ENCODE data around the gene FNIP1. TPM values are rescaled to one million over a fixed set of nuclear protein-coding genes. Genes with fewer than 3 reads are reported as not detected.

Gene FNIP1
- total RNA-seq, 2 experiments from 2014 or later: 27.8 to 28.7 TPM

DNA sequence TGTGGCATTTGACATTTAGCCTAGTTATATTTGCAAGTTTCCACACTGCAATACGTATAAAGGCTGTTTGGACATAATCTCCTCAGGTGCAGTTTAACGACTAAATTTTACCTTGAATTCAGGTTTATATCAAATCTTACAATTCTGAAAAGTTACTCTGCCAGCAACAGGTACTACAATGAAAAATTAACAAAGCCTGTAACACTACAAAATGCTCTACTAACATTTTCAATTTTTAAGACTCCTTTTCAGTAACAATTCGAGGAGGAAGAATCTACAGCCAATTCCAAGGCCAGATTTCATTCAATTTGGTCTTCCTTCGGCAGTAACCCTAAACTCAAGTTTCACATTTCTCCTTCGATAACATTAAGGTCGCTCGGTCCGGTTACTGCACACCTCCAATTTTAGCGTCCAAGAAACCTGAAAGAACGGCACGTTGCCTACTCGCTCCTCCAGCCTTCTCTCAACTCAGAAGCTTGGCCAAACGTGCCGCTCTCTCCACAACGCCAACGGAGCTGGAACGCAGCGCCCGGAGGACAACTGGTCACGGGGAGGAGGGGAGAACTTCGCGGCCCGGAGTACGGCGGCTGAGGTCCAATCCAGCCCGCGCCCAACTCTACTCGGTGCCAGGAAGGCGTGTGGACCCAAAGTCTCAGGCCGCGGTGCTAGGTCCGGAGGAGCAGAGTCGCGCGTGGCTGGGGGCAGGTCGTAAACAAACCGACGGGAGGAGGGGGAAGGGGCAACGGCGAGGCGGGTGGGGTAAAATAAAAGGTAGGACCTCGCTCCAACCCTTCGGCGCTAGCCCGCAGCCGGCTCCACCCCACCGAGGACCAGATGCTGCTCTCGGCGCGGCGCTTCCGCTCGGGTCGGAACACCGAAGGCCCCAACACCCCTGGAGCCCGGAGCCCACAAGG, 681 bp downstream of the FNIP1 start:
- ChIA-PET CTCF (interaction anchor here (0.6 to 3.8 kb wide), 4 partner anchors 158 to 211 kb away, joined by 3 to 22 read pairs (median 6); no protein-coding TSS in a partner anchor), POLR2A (interaction anchor here (0.9 to 2.4 kb wide), 19 partner anchors 8 to 308 kb away, joined by 3 to 22 read pairs (median 4); no protein-coding TSS in a partner anchor)
- peak; percentile 46 for DNase-seq
- peak overlapping the region; percentile 83 for H3K27ac Mint-ChIP-seq
- no peaks in the 10 kb centered on the region for H3K9me3 Mint-ChIP-seq
- H3K4me1 Mint-ChIP-seq: peaks cover 27% of the 10 kb centered on the region
- H3K4me3 Mint-ChIP-seq: peak overlapping the region; percentile 87
- peaks cover 2% of the 10 kb centered on the region for H3K27me3 Mint-ChIP-seq
- H3K36me3 Mint-ChIP-seq (ENCODE audit: low read depth): peaks cover 36% of the 10 kb centered on the region

DNA sequence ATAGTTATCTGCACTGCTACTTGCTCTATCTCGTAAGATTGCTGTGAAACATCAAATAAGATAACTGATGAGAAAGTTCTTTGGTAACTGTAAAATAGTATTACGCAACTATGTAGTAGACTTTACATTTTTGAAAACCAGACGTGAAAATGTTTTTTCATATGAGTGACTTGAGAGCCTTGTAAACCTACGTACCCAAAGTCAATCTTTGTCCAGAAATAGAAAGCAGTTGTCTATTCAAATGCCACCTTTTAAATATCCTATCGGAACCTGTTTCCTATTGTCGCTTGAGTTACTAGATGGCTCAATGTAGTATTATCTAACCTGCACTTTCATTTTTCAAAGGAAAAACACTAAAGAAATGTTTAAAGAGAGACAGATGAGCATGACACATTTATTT, 1.6 kb downstream of the FNIP1 start:
- Mint-ChIP-seq H3K27me3 (no peaks in the 10 kb centered on the region), H3K4me1 (peaks cover 31% of the 10 kb centered on the region), H3K4me3 (peak overlapping the region; percentile 87), H3K27ac (peak overlapping the region; percentile 7), H3K9me3 (no peaks in the 10 kb centered on the region), H3K36me3 (ENCODE audit: low read depth) (peaks cover 45% of the 10 kb centered on the region)
- POLR2A ChIA-PET: no interaction called here
- DNase-seq: no peak
- CTCF ChIA-PET: no interaction called here

DNA sequence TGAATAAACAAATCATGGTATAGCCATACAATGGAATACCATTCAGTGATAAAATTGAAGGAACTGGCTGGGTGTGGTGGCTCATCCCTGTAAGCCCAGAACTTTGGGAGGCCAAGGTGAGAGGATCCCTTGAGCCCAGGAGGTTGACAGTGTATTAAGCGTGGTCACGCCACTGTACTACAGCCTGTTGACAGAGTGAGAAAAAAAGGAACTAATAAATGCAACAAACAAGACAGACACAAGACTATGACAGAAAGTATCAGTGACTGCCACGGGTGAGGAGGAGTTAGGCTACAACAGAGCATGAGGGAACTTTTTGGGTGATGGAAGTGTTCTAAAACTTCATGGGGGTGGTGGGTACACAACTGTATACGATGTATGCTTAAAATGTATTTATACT, 2.2 kb downstream of the FNIP1 start:
- ChIA-PET POLR2A (no interaction called here), CTCF (interaction anchor here (0.6 kb wide), 1 partner anchor 205 kb away, joined by 3 read pairs; no protein-coding TSS in a partner anchor)
- Mint-ChIP-seq H3K9me3 (no peaks in the 10 kb centered on the region), H3K36me3 (ENCODE audit: low read depth) (peaks cover 48% of the 10 kb centered on the region), H3K27ac (peak overlapping the region; percentile 4), H3K4me1 (peaks cover 34% of the 10 kb centered on the region), H3K27me3 (no peaks in the 10 kb centered on the region), H3K4me3 (no peak overlapping the region)
- DNase-seq: no peak

DNA sequence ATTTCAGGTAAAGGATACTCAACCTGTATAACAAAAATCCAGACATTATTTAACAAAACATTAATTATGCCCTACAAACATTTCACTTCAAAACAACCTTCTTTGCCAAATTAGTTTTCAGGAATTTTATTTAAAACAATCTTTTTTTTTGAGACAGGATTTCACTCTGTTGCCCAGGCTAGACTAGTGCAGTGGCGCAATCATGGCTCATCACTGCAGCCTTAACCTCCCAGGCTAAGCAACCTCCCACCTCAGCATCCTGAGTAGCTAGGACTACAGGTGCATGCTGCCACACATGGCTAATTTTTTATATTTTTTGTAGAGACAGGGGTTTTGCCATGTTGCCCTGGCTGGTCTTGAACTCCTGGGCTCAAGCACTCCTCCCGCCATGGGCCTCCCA, 3.9 kb downstream of the FNIP1 start:
- Mint-ChIP-seq H3K27me3 (no peaks in the 10 kb centered on the region), H3K36me3 (ENCODE audit: low read depth) (peaks cover 56% of the 10 kb centered on the region), H3K4me1 (peaks cover 36% of the 10 kb centered on the region), H3K9me3 (peaks cover 2% of the 10 kb centered on the region), H3K4me3 (no peak overlapping the region), H3K27ac (no peak overlapping the region)
- DNase-seq: no peak
- ChIA-PET POLR2A (no interaction called here), CTCF (interaction anchor here (0.6 kb wide), 1 partner anchor 277 kb away, joined by 6 read pairs; no protein-coding TSS in a partner anchor)

DNA sequence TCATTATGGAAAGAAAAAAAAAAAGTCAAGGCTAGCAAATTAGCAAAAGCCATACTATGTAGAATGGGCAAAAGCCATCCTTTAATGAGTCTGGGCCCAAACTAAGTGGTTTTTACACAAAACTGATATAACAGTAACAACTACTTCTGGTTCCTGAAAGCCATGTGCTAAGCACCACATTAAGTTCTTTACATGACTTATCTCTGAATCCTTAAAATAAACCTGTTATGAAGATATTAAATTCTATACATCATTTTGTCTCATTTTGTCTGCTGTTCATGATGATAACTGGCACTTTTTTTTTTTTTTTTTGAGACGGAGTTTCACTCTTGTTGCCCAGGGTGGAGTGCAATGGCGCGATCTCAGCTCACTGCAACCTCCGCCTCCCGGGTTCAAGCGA, 5.0 kb downstream of the FNIP1 start:
- no peak for DNase-seq
- ChIA-PET POLR2A (no interaction called here), CTCF (interaction anchor here (0.7 kb wide), 1 partner anchor 216 kb away, joined by 3 read pairs; no protein-coding TSS in a partner anchor)
- no peaks in the 10 kb centered on the region for H3K27me3 Mint-ChIP-seq
- H3K9me3 Mint-ChIP-seq: peaks cover 2% of the 10 kb centered on the region
- peaks cover 60% of the 10 kb centered on the region for H3K36me3 Mint-ChIP-seq (ENCODE audit: low read depth)
- no peak overlapping the region for H3K27ac Mint-ChIP-seq
- peaks cover 38% of the 10 kb centered on the region for H3K4me1 Mint-ChIP-seq
- H3K4me3 Mint-ChIP-seq: no peak overlapping the region

DNA sequence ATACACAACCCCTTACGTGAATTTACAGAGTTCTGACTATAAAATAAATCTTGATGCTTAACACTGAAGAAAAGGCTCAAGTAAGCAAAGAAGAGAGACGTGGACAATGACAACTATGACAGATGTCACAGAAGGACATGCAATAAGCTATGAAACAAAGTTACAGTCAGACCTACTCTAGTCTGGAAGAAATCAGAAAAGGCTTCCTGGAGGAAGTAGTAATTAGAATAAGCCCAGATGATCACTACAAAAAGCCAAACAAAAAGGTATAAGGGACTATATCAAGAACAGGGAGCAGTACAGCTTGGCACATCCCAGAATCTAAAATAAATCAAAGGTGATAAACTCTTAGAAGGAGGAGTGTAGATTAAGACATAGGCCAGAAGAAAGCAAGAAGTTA, 6.3 kb downstream of the FNIP1 start:
- peaks cover 55% of the 10 kb centered on the region for H3K36me3 Mint-ChIP-seq (ENCODE audit: low read depth)
- POLR2A ChIA-PET: interaction anchor here (1.2 kb wide), 1 partner anchor 155 kb away, joined by 3 read pairs; the partner anchor contains the start of gene RAPGEF6

DNA sequence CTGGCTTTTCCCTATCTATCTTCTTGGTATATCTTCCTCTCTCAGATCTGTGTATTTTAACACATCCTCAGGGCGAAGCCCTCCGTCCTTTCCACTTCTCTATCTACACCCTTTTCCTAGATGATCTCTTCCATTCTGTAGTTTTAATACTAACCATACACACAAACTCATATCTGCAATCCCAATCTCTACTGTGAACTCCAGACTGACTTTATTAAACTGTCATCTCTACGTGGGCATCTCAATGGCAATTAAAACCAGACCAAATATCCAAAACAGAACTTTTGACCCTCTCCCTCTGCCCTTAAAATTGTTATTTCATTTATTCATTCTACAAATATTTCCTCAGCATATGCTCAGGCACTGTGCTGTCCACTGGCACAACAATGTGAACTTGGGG, 7.1 kb downstream of the FNIP1 start:
- peaks cover 28% of the 10 kb centered on the region for H3K4me1 Mint-ChIP-seq

More for the DNA sequence above, 6.3 kb downstream of the FNIP1 start:
- no peak for DNase-seq
- Mint-ChIP-seq H3K4me3 (no peak overlapping the region), H3K27ac (no peak overlapping the region), H3K4me1 (peaks cover 36% of the 10 kb centered on the region), H3K9me3 (peaks cover 2% of the 10 kb centered on the region), H3K27me3 (no peaks in the 10 kb centered on the region)
- CTCF ChIA-PET: interaction anchor here (0.7 to 1.9 kb wide), 2 partner anchors 20 to 201 kb away, joined by 3 to 4 read pairs; no protein-coding TSS in a partner anchor

DNA sequence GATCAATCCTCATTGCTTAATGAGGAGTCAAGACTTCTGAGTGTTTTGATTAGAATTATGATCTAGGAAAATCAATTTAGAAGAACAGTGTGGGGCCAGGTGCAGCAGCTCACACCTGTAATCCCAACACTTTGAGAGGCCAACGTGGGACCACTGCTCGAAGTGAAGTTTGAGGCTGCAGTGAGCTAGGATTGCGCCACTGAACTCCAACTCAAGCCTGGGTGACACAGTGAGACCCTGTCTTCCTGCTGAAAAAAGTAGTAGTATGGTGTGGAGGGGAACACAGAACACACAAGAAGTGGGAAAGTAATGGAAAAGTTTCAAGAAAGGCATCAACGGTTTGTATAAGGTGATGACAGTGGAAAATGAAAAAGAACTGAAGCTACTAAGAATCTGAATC, 9.1 kb downstream of the FNIP1 start:
- DNase-seq: no peak
- Mint-ChIP-seq H3K9me3 (peaks cover 2% of the 10 kb centered on the region), H3K27ac (no peak overlapping the region), H3K36me3 (ENCODE audit: low read depth) (peaks cover 41% of the 10 kb centered on the region), H3K27me3 (no peaks in the 10 kb centered on the region), H3K4me3 (no peak overlapping the region), H3K4me1 (peaks cover 19% of the 10 kb centered on the region)
- CTCF ChIA-PET: interaction anchor here (1.5 kb wide), 1 partner anchor 198 kb away, joined by 4 read pairs; no protein-coding TSS in a partner anchor
- POLR2A ChIA-PET: interaction anchor here (1.4 kb wide), 1 partner anchor 9 kb away, joined by 6 read pairs; the partner anchor contains the start of gene FNIP1

More for the DNA sequence above, 7.1 kb downstream of the FNIP1 start:
- ChIA-PET POLR2A (interaction anchor here (1.2 kb wide), 1 partner anchor 154 kb away, joined by 3 read pairs; the partner anchor contains the start of gene RAPGEF6), CTCF (interaction anchor here (0.7 to 1.9 kb wide), 3 partner anchors 21 to 272 kb away, joined by 3 to 4 read pairs (median 3); no protein-coding TSS in a partner anchor)
- Mint-ChIP-seq H3K9me3 (peaks cover 2% of the 10 kb centered on the region), H3K36me3 (ENCODE audit: low read depth) (peaks cover 48% of the 10 kb centered on the region), H3K27me3 (no peaks in the 10 kb centered on the region), H3K27ac (no peak overlapping the region), H3K4me3 (no peak overlapping the region)
- DNase-seq: no peak

DNA sequence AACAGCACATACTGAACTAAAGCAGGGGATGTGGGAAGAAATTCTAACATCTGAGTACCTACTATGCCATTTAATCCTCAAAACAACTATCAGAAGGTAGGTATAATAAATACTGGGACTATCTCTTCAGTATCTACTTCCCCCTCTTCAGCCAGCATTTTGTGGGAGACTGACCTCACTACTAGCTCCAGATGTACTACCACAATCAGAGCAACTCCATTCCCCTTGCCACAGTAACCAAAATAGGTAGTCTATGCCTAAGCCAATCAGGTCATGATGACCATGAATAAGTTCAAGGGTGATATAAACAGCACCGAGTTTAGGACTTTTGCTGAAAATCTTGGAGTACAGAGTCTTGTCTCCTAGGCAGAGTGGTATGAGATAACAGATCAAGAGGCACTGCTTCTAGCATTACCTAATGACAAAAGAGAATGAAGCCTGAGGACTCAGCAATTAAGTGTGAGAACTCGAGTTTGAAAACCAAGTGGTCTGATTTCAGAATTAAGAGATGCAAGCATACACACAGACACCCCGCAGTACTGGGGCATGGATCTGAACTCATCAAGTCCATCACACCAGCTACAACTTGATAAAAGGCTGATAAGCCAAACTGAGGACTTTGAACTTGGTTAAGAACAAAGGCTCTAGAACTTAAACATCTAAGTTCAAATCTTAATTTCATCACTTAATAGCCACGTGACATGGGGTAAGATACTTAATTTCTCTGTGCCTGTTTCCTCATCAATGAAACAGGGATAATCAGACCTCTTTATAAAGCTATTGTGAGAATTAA, 9.7 kb downstream of the FNIP1 start:
- no peak for DNase-seq
- Mint-ChIP-seq H3K4me1 (peaks cover 17% of the 10 kb centered on the region), H3K27ac (no peak overlapping the region), H3K27me3 (no peaks in the 10 kb centered on the region), H3K4me3 (no peak overlapping the region), H3K36me3 (ENCODE audit: low read depth) (peaks cover 38% of the 10 kb centered on the region), H3K9me3 (peaks cover 2% of the 10 kb centered on the region)
- POLR2A ChIA-PET: interaction anchor here (1.4 kb wide), 1 partner anchor 10 kb away, joined by 6 read pairs; the partner anchor contains the start of gene FNIP1
- CTCF ChIA-PET: interaction anchor here (0.6 to 1.5 kb wide), 2 partner anchors 197 to 264 kb away, joined by 3 to 4 read pairs; no protein-coding TSS in a partner anchor

DNA sequence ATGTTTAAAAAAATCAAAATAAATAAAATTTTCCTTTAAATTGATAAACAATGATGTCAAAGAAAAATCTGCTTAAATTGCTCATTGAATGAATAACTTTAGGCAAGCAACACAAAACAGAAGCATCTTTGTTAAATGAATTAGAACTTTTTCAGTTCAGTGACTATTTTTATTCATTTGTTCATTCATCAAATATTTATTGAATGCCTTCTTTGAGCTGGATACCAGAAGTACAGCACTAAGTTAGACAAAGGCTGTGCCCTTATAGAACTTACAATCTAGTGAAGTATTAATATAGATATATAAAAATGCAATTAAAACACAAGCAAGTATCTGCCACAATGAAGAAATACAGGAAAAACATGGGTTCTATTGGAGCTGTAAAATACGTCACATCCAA, 10.8 kb downstream of the FNIP1 start:
- no peaks in the 10 kb centered on the region for H3K27me3 Mint-ChIP-seq
- no peak overlapping the region for H3K4me3 Mint-ChIP-seq
- no peak for DNase-seq
- H3K9me3 Mint-ChIP-seq: peaks cover 2% of the 10 kb centered on the region
- H3K4me1 Mint-ChIP-seq: peaks cover 17% of the 10 kb centered on the region
- CTCF ChIA-PET: no interaction called here
- POLR2A ChIA-PET: no interaction called here
- H3K36me3 Mint-ChIP-seq (ENCODE audit: low read depth): peaks cover 39% of the 10 kb centered on the region
- no peak overlapping the region for H3K27ac Mint-ChIP-seq

DNA sequence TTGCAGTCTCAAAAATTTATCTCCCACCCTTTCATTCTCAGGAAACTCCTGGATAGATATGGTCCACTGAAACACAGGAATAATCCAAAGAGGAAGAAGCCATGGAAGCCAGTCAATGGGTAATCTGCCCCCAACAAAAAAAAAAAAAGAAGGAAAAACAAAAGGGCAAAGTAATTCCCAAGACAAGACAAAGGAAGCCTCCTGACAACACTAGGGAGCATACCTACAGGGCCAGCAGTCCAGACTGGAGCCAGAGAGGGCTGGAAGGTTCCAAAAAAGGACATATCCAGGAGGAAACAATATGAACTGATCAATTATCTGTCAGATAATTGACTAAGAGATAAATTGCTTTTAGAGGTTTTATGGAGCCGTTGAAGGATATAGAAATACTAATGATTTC, 12.9 kb downstream of the FNIP1 start:
- Mint-ChIP-seq H3K4me1 (peaks cover 10% of the 10 kb centered on the region), H3K4me3 (no peak overlapping the region), H3K9me3 (peaks cover 2% of the 10 kb centered on the region), H3K27ac (no peak overlapping the region), H3K36me3 (ENCODE audit: low read depth) (peaks cover 30% of the 10 kb centered on the region), H3K27me3 (no peaks in the 10 kb centered on the region)
- POLR2A ChIA-PET: no interaction called here
- CTCF ChIA-PET: no interaction called here
- DNase-seq: no peak

DNA sequence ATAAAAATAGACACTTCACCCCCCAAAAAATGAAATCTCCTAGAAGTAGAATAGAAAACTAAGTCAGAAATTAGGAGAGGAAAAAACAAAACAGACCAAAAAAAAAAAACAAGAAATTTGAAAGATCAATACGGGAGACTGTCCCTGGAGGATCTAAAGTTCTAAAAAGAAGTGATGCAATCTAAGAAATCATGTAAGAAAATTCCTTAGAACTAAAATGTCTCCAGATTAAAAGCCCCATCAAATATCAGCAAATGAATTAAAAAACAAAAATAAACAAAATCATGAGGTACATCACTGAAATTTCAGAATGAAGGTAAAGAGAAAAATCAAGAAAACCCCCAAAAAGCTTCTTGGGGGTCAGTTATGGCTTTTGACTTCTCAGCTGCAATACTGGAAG, 13.5 kb downstream of the FNIP1 start:
- Mint-ChIP-seq H3K36me3 (ENCODE audit: low read depth) (peaks cover 29% of the 10 kb centered on the region), H3K27me3 (no peaks in the 10 kb centered on the region), H3K9me3 (peaks cover 2% of the 10 kb centered on the region), H3K4me1 (peaks cover 10% of the 10 kb centered on the region), H3K27ac (no peak overlapping the region), H3K4me3 (no peak overlapping the region)
- CTCF ChIA-PET: interaction anchor here (1.0 kb wide), 1 partner anchor 194 kb away, joined by 5 read pairs; no protein-coding TSS in a partner anchor
- POLR2A ChIA-PET: no interaction called here
- no peak for DNase-seq
